RWPE2 (cell line): ENCODE measurements around the gene BPIFB1.
A peak's percentile ranks its signal among the peaks of the same experiment; 100 is the strongest.

Experiments used
- ATAC-seq: fragments of 200-7000 bp; cut with Tn5 transposase; 3 replicates; pipeline ENCODE4 v1.9.1; 2021; ENCODE audit warnings: low read depth
- DNase-seq: peaks from one replicate; pipeline ENCODE4 v3.0.0-alpha.2; 2020; ENCODE audit warnings: low spot score
- H3K27ac ChIP-seq: fragments of 450-650 bp; 2 replicates; pipeline ENCODE4 v1.5.1; 2017; ENCODE audit warnings: mild to moderate bottlenecking; ENCODE audit not compliant: poor library complexity, severe bottlenecking
- H3K27me3 ChIP-seq: fragments of 250-450 bp; sonication (Bioruptor Pico); 2 replicates; pipeline ENCODE4 v1.5.1; 2021; ENCODE audit warnings: mild to moderate bottlenecking, moderate library complexity; ENCODE audit not compliant: insufficient read depth, poor library complexity, severe bottlenecking
- H3K36me3 ChIP-seq: fragments of 250-450 bp; sonication (Bioruptor Pico); 2 replicates; pipeline ENCODE4 v1.5.1; 2020; ENCODE audit warnings: low read depth, mild to moderate bottlenecking, moderate library complexity
- H3K4me1 ChIP-seq: fragments of 250-450 bp; sonication (Bioruptor Pico); 2 replicates; pipeline ENCODE4 v1.5.1; 2021; ENCODE audit warnings: mild to moderate bottlenecking, moderate library complexity; ENCODE audit not compliant: insufficient read depth, poor library complexity, severe bottlenecking
- H3K4me3 ChIP-seq: fragments of 250-450 bp; sonication (Bioruptor Pico); 2 replicates; pipeline ENCODE4 v1.5.1; 2021; ENCODE audit warnings: mild to moderate bottlenecking, moderate library complexity; ENCODE audit not compliant: severe bottlenecking
- H3K9me3 ChIP-seq: fragments of 250-450 bp; sonication (Bioruptor Pico); 2 replicates; pipeline ENCODE4 v1.5.1; 2021; ENCODE audit warnings: mild to moderate bottlenecking, moderate library complexity; ENCODE audit not compliant: severe bottlenecking
- CTCF ChIP-seq: fragments of 450-650 bp; IDR thresholded peaks from one replicate; pipeline ENCODE4 v1.5.1; 2017; ENCODE audit warnings: mild to moderate bottlenecking, moderate library complexity; ENCODE audit not compliant: poor library complexity, severe bottlenecking

The BPIFB1 gene

GRCh38 chr20:33278700-33279099, 4.3 kb upstream of the BPIFB1 start:
- H3K27ac ChIP-seq = no peak overlapping the region
- no peak for ATAC-seq
- peaks cover 11% of the 10 kb centered on the region for H3K27me3 ChIP-seq
- no peak for DNase-seq
- H3K4me3 ChIP-seq = no peak overlapping the region
- no peak for TF ChIP-seq CTCF
- H3K36me3 ChIP-seq = no peaks in the 10 kb centered on the region
- H3K4me1 ChIP-seq = no peaks in the 10 kb centered on the region
- H3K9me3 ChIP-seq = no peaks in the 10 kb centered on the region

- no peaks in the 10 kb centered on the region for H3K4me1 ChIP-seq
- H3K36me3 ChIP-seq = no peaks in the 10 kb centered on the region
- H3K4me3 ChIP-seq = no peak overlapping the region
- H3K9me3 ChIP-seq = no peaks in the 10 kb centered on the region
- DNase-seq (peak; percentile 15), ATAC-seq (no peak)
- H3K27me3 ChIP-seq = peaks cover 9% of the 10 kb centered on the region
- no peak overlapping the region for H3K27ac ChIP-seq
- no peak for TF ChIP-seq CTCF
Measured at GRCh38 chr20:33279261-33279910, 3.6 kb upstream of the BPIFB1 start.

DNA sequence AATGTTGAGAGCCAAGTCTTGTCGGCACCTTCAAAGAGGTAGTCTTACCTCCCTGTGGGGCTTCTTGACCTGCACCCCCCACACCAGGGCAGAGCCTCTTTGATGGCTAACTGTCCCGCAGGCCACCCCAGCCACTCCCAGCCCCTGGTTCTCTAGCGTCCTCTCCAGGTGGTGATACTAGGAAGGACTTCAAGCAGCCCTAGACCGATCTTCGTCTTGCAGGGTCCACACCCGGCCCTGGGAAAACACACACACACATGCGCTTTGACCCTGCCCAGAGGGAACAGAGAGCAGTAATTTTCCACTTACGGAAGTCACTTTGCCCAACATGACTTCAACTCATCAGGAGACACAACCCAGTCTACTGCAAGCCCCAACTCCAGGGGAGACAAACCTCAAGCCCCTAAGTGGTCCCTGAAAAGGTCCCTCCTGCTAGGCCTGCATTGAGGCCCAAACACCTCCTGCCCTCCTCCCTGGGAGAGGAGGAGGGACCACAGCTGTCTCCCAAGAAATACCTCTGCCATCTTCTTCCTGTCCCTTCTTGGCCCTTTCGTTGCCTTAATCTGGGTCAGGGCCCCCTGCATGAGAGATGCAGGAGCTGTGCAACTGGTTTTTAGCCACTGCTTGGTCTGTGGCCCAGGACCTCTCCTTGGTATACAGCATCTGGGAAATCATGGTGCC, 2.9 kb upstream of the BPIFB1 start:
- Histone ChIP-seq H3K27me3 (peaks cover 9% of the 10 kb centered on the region), H3K9me3 (no peaks in the 10 kb centered on the region), H3K27ac (no peak overlapping the region), H3K36me3 (no peaks in the 10 kb centered on the region), H3K4me3 (no peak overlapping the region), H3K4me1 (no peaks in the 10 kb centered on the region)
- TF ChIP-seq CTCF = no peak
- DNase-seq = peak; percentile 74
- ATAC-seq = no peak

GRCh38 chr20:33280775-33281174, 2.2 kb upstream of the BPIFB1 start:
- ATAC-seq (no peak), DNase-seq (peak; percentile 63)
- Histone ChIP-seq H3K9me3 (no peaks in the 10 kb centered on the region), H3K4me3 (no peak overlapping the region), H3K36me3 (no peaks in the 10 kb centered on the region), H3K27ac (no peak overlapping the region), H3K4me1 (no peaks in the 10 kb centered on the region), H3K27me3 (peaks cover 9% of the 10 kb centered on the region)
- TF ChIP-seq CTCF = no peak
